Common myeloid progenitor, CD34-positive (primary cell): ENCODE data around the gene TCF23.

Source experiments
- CTCF ChIA-PET: fragments of 350-600 bp; sonication (Branson Sonifier 250); formaldehyde crosslinking; loops from one replicate; lab custom pipeline; 2021; ENCODE audit warnings: antibody characterized with exemption; lab: Charles Lee
- POLR2A ChIA-PET: fragments of 350-600 bp; sonication (Branson Sonifier 250); formaldehyde crosslinking; loops from one replicate; lab custom pipeline; 2021; ENCODE audit warnings: antibody characterized with exemption; lab: Charles Lee
- DNase-seq, 3 donors: peaks; one replicate each; pipeline versions ENCODE4 v3.0.0 to v3.0.0-alpha.2; 2013
- H3K27ac ChIP-seq, 2 experiments: 1 replicate in 1 of 2; 2 replicates in 1 of 2; pipeline ENCODE4 v1.7.0; 2013; ENCODE audit warnings: inconsistent platforms in 2 of 2, low read length in 2 of 2, mild to moderate bottlenecking in 2 of 2, low read depth in 1 of 2, moderate library complexity in 1 of 2; ENCODE audit not compliant: severe bottlenecking in 2 of 2, insufficient read depth in 1 of 2, poor library complexity in 1 of 2
- H3K27me3 ChIP-seq, 5 experiments: replicated peaks in 2 of 5; 1 replicate in 3 of 5; 2 replicates in 2 of 5; pipeline versions ENCODE4 v1.6.1 to v1.7.0; 2013; ENCODE audit warnings: low read length in 4 of 5, mild to moderate bottlenecking in 2 of 5, moderate library complexity in 2 of 5, inconsistent platforms in 1 of 5; ENCODE audit not compliant: insufficient read depth in 5 of 5, control insufficient read depth in 4 of 5
- H3K36me3 ChIP-seq, 4 experiments: 1 replicate in 2 of 4; 2 replicates in 2 of 4; pipeline versions ENCODE4 v1.6.1 to v1.7.0; 2013; ENCODE audit warnings: low read length in 3 of 4, control low read depth in 1 of 4, mild to moderate bottlenecking in 1 of 4; ENCODE audit not compliant: control insufficient read depth in 4 of 4, insufficient read depth in 4 of 4
- H3K4me1 ChIP-seq, 4 experiments: 1 replicate in 3 of 4; 2 replicates in 1 of 4; pipeline versions ENCODE4 v1.6.1 to v1.7.1; 2013; ENCODE audit warnings: low read length in 3 of 4, mild to moderate bottlenecking in 3 of 4, control low read depth in 1 of 4, inconsistent platforms in 1 of 4, moderate library complexity in 1 of 4; ENCODE audit not compliant: control insufficient read depth in 4 of 4, insufficient read depth in 4 of 4; ENCODE audit errors: control extremely low read depth in 1 of 4
- H3K4me3 ChIP-seq, 7 experiments: 1 replicate in 4 of 7; 2 replicates in 3 of 7; pipeline versions ENCODE4 v1.5.1 to v1.7.0; 2013; ENCODE audit warnings: mild to moderate bottlenecking in 7 of 7, low read length in 6 of 7, moderate library complexity in 6 of 7, inconsistent platforms in 2 of 7, low read depth in 2 of 7, control low read depth in 1 of 7; ENCODE audit not compliant: insufficient read depth in 4 of 7, control insufficient read depth in 1 of 7; ENCODE audit errors: extremely low read depth in 1 of 7
- H3K9me3 ChIP-seq, 5 experiments: 1 replicate in 4 of 5; 2 replicates in 1 of 5; pipeline versions ENCODE4 v1.6.1 to v1.7.1; 2013; ENCODE audit warnings: low read length in 4 of 5, mild to moderate bottlenecking in 2 of 5, inconsistent platforms in 1 of 5, low read depth in 1 of 5, moderate library complexity in 1 of 5; ENCODE audit not compliant: control insufficient read depth in 4 of 5, insufficient read depth in 2 of 5; ENCODE audit errors: control extremely low read depth in 1 of 5
- WGBS: methylation state at CpG from one replicate; pipeline ENCODE4 v1.1.5; 2013; ENCODE audit not compliant: insufficient coverage; 5-methylcytosine and 5-hydroxymethylcytosine counted together

Gene TCF23

DNA sequence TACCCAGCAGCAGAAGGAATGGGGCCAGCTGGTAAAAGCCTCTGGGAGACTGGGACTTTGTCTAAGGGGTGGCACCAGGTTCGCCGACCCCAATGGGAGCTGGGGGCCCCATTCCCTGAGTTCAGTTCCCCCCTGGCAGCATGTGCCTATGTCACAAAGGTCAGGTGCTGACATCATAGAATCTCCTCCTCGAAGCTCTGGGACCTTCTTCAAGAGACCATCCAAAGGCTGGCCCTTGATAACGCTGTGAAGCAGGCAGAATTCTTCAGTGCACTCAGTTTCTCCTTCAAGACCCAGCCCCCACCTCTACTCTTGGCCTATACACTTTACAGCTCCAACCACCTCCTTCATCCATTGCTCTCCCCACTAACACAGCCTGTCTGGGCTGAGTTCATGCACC lies 9.5 kb upstream of the TCF23 start, which contains the start of gene PRR30:
TSS of gene PRR30 (minus strand) at position 101 of the 400 bp plus-strand sequence. CDS start 1,081 bp downstream, outside the sequence.
- no peak for DNase-seq
- POLR2A ChIA-PET: no interaction called here
- WGBS: 95% methylated on average over 4 of the region's 4 CpGs
- Histone ChIP-seq H3K4me1 (peaks cover 0 to 9% (median 6%) of the 10 kb centered on the region in 4 experiments), H3K27me3 (no peaks in the 10 kb centered on the region), H3K4me3 (no peak within 1 kb of the TSS), H3K9me3 (no peaks in the 10 kb centered on the region), H3K27ac (no peak within 1 kb of the TSS), H3K36me3 (no peaks in the 10 kb centered on the region)
- CTCF ChIA-PET: no interaction called here

DNA sequence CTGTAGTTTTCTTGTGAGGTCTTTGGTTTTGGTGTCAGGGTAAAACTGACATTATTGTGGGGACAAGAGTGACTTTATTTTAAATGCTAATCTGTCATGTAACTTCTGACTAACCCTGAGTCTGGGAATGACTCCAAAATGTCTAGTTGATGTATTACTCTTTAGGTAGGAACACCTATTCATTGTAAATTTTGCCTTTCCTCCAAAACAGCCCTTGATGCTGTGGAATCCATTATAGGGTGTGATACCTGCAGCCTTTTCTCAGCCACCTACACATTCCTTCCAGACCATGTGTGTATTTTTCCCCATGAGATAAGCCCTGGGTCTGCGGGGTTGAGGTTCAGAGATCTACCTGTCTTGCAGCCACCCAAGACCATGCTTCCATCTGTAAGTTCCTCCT lies 5.5 kb upstream of the TCF23 start:
- Histone ChIP-seq H3K27ac (no peak overlapping the region), H3K27me3 (peaks cover 0 to 2% (median 0%) of the 10 kb centered on the region in 5 experiments), H3K9me3 (no peaks in the 10 kb centered on the region), H3K4me1 (no peaks in the 10 kb centered on the region), H3K4me3 (no peak overlapping the region), H3K36me3 (no peaks in the 10 kb centered on the region)
- ChIA-PET CTCF (interaction anchor here (1.4 kb wide), 1 partner anchor 11 kb away, joined by 3 read pairs; no protein-coding TSS in a partner anchor), POLR2A (no interaction called here)
- 100% methylated on average over 1 of the region's 1 CpG for WGBS
- DNase-seq: no peak

DNA sequence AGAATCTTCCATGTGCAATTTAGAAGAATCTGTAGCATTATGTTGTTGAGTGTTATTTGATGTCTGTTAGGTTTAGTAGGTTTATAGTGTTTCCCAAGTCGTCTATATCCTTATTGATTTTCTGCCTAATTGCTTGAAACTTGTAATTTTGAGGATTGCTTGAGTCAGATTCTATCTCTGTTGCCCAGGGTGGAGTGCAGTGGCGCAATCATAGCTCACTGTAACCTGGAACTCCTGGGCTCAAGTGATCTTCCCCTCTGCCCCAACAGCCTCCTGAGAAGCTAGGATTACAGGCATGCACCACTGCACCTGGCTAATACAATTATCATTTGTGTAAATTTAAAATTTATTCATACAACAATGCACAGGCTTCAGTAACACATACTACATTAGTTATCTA lies 3.1 kb upstream of the TCF23 start:
- H3K36me3 ChIP-seq: no peaks in the 10 kb centered on the region
- H3K27me3 ChIP-seq: peaks cover 0 to 2% (median 0%) of the 10 kb centered on the region in 5 experiments
- no peak overlapping the region for H3K27ac ChIP-seq
- DNase-seq: no peak
- H3K4me3 ChIP-seq: no peak overlapping the region
- POLR2A ChIA-PET: interaction anchor here (1.0 kb wide), 1 partner anchor 9 kb away, joined by 3 read pairs; no protein-coding TSS in a partner anchor
- H3K4me1 ChIP-seq: no peaks in the 10 kb centered on the region
- CTCF ChIA-PET: interaction anchor here (1.4 to 1.7 kb wide), 4 partner anchors 9 to 46 kb away, joined by 3 to 4 read pairs (median 4); no protein-coding TSS in a partner anchor
- no peaks in the 10 kb centered on the region for H3K9me3 ChIP-seq
- 100% methylated on average over 2 of the region's 2 CpGs for WGBS

DNA sequence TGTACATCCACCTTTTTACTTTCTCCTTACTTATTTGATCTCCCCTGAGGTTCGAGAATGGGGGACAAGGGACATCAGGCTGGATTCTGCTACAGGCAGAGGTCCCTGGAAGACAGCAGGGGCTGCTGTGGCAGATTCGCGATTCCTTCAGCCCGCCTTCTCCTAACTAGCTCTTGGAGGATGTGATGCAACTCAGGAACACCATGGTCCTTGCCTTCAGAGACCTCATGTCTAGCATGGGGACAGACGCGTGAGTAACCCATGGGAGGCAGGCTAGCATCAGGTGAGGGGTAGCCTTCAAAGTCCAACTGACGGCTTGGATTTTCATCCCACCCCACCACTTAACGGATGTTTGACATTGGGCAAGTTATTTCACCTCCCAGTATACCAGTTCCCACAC lies 869 bp upstream of the TCF23 start:
- POLR2A ChIA-PET: no interaction called here
- no peak for DNase-seq
- H3K36me3 ChIP-seq: no peaks in the 10 kb centered on the region
- CTCF ChIA-PET: interaction anchor here (1.5 kb wide), 1 partner anchor 51 kb away, joined by 5 read pairs; no protein-coding TSS in a partner anchor
- H3K9me3 ChIP-seq: no peaks in the 10 kb centered on the region
- H3K4me3 ChIP-seq: no peak overlapping the region
- peaks cover 0 to 5% (median 0%) of the 10 kb centered on the region in 5 experiments for H3K27me3 ChIP-seq
- no peaks in the 10 kb centered on the region for H3K4me1 ChIP-seq
- H3K27ac ChIP-seq: no peak overlapping the region
- 97% methylated on average over 6 of the region's 8 CpGs for WGBS

DNA sequence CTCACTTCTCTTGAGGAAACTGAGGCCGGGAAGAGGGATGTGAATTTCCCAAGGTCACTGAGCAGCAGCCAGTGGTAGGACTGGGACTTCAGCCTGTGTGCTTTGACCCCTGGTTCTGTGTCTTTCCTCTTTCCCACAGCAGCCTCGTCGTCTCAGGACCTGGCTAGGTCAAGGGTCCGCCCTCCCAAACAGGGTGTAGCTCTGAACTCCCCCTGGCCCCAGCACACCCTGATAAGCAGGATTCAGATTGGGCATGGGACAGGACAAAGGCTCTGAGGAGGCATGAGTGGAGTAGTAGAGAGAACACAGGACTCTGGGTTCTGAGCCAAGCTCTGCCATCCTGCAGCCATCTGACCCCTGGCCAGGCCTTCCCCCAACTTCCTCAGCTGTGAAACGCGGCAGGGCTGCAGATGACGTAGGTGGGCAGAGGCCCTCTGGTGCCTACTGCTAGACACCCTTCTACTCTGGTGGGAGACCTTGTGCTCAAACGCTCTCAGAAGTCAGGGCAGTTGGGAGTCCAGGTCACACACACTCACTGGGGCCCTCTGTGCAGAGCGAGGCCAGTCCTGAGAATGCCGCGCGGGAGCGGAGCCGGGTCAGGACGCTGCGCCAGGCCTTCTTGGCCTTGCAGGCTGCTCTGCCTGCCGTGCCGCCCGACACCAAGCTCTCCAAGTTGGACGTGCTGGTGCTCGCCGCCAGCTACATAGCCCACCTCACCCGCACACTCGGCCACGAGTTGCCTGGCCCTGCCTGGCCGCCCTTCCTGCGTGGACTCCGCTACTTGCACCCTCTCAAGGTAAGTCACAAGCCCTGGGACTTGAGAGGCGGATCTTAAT lies 984 bp downstream of the TCF23 start:
- CTCF ChIA-PET: interaction anchor here (1.2 to 1.5 kb wide), 2 partner anchors 11 to 53 kb away, joined by 5 read pairs; no protein-coding TSS in a partner anchor
- WGBS: 96% methylated on average over 27 of the region's 29 CpGs
- POLR2A ChIA-PET: no interaction called here
- H3K4me3 ChIP-seq: no peak overlapping the region
- H3K27me3 ChIP-seq: peaks cover 0 to 5% (median 0%) of the 10 kb centered on the region in 5 experiments
- H3K27ac ChIP-seq: no peak overlapping the region
- H3K9me3 ChIP-seq: no peaks in the 10 kb centered on the region
- H3K4me1 ChIP-seq: no peaks in the 10 kb centered on the region
- no peaks in the 10 kb centered on the region for H3K36me3 ChIP-seq
- no peak for DNase-seq

DNA sequence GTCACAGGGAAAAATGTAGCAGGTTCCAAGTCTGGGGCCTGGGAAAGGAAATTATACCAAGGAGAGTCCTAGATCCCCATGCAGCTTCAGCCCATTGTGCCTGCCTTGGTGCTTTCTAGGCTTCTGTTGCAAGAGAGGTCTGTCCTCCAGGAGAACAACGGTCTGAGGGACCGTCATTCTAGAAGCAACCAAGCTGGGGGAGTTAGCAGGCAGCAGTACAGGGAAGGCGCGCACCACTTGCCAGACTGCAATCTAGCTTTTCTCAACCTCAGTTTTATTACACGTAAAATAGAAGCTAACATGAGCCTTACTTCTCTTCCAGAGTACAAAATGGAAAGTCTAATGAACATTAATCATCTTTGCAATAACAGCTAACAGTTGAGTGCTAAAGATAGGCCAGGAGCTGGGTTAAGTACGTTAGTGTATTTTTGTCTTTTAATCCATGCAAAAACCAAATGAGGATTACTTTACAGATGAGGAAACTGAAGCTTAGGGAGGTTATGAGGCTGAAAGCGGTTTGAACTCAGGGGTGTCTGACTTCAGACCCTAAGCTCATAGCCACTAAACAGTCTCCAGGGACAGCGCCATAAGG lies 1.9 kb downstream of the TCF23 start:
- no peak for DNase-seq
- Histone ChIP-seq H3K4me3 (no peak overlapping the region), H3K4me1 (no peaks in the 10 kb centered on the region), H3K36me3 (no peaks in the 10 kb centered on the region), H3K9me3 (no peaks in the 10 kb centered on the region), H3K27ac (no peak overlapping the region), H3K27me3 (peaks cover 0 to 5% (median 0%) of the 10 kb centered on the region in 5 experiments)
- ChIA-PET POLR2A (no interaction called here), CTCF (interaction anchor here (1.0 to 1.6 kb wide), 3 partner anchors 9 to 32 kb away, joined by 3 to 7 read pairs (median 3); partner anchors contain the start of gene ABHD1)
- 92% methylated on average over 5 of the region's 8 CpGs for WGBS
